Effector memory CD8-positive, alpha-beta T cell (primary cell): ENCODE results near the gene MPZL3.
"Not testable (repeated sequence)": the region's sequence is repeated elsewhere in the genome, so short reads cannot be mapped to it uniquely, and the experiment has no call there.

Source experiments
- ATAC-seq: fragments of 150-1000 bp; cut with Tn5 transposase; replicated peaks from 2 replicates; pipeline ENCODE4 v1.10.0; 2021; ENCODE audit warnings: mild to moderate bottlenecking, moderate library complexity
- DNase-seq, 3 experiments: peaks; one replicate each; pipeline ENCODE4 v3.0.0; 2021
- H3K27ac Mint-ChIP-seq, 2 donors: one replicate each; pipeline ENCODE4 v1.8.0; 2022; ENCODE audit warnings: mild to moderate bottlenecking in 2 of 2, mixed read lengths in 2 of 2, moderate library complexity in 2 of 2
- H3K27me3 Mint-ChIP-seq, 2 donors: one replicate each; pipeline ENCODE4 v1.8.0; 2022; ENCODE audit warnings: mixed read lengths in 2 of 2
- H3K36me3 Mint-ChIP-seq: one replicate; pipeline ENCODE4 v1.8.0; 2022; ENCODE audit warnings: mild to moderate bottlenecking, moderate library complexity, mixed read lengths; ENCODE audit not compliant: insufficient read depth
- H3K4me1 Mint-ChIP-seq, 2 donors: one replicate each; pipeline ENCODE4 v1.8.0; 2022; ENCODE audit warnings: low read depth in 2 of 2, mixed read lengths in 2 of 2
- H3K4me3 Mint-ChIP-seq, 2 donors: one replicate each; pipeline ENCODE4 v1.8.0; 2022; ENCODE audit warnings: mild to moderate bottlenecking in 2 of 2, mixed read lengths in 2 of 2, moderate library complexity in 2 of 2
- H3K9me3 Mint-ChIP-seq, 2 donors: one replicate each; pipeline ENCODE4 v1.8.0; 2022; ENCODE audit warnings: mixed read lengths in 2 of 2

The MPZL3 gene

GRCh38 chr11:118194835-118195627 lies 57.1 kb downstream of the MPZL3 start:
- Mint-ChIP-seq H3K36me3 (peaks cover 57% of the 10 kb centered on the region), H3K9me3 (no peaks in the 10 kb centered on the region), H3K27me3 (peaks cover under 1 to 5% of the 10 kb centered on the region in 2 donors), H3K4me3 (no peak overlapping the region), H3K27ac (peak overlapping the region in 1 of 2 donors; percentile 38), H3K4me1 (peaks cover 9 to 10% of the 10 kb centered on the region in 2 donors)
- DNase-seq, result no peak
- no peak for ATAC-seq

DNA sequence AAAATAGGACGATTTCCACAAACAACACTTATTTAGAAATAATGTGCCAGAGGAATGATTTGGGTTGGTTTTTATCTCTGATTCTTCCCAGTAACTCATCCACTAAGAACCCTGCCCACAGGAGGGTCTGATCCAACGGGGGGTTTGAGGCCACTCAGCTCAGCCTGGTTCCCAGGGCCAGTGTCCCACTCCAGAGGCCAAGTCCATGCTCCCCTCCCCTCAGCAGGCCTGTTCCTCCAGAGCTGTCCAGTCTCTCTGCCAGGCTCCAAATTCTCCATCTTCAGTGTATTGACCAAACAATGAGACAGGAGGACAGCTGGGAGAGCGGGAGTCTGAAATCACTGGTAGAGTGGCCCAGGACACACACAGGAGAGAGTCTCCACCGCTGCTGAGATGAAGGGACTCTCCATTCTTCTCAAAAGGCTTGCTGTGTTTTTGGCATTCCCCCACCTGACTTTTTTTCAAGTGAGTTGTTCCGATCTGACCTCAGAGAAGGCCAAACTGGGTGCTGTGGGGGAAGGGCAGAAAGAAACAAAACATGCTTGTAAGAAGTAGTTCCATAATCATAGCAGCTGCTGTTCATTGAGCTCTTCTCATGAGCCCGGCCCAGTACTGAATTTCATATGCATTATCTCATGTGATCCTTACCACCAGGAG lies 58.1 kb downstream of the MPZL3 start:
- peaks cover 53% of the 10 kb centered on the region for H3K36me3 Mint-ChIP-seq
- peaks cover 5 to 8% of the 10 kb centered on the region in 2 donors for H3K4me1 Mint-ChIP-seq
- ATAC-seq, result no peak
- no peaks in the 10 kb centered on the region for H3K9me3 Mint-ChIP-seq
- H3K4me3 Mint-ChIP-seq, result no peak overlapping the region
- DNase-seq, result no peak
- H3K27ac Mint-ChIP-seq, result no peak overlapping the region
- peaks cover 10 to 15% of the 10 kb centered on the region in 2 donors for H3K27me3 Mint-ChIP-seq

- peaks cover 43% of the 10 kb centered on the region for H3K36me3 Mint-ChIP-seq
- H3K27me3 Mint-ChIP-seq, result peaks cover 10 to 16% of the 10 kb centered on the region in 2 donors
- not testable (repeated sequence) for DNase-seq, ATAC-seq, H3K9me3 Mint-ChIP-seq, H3K4me1 Mint-ChIP-seq, H3K4me3 Mint-ChIP-seq
- H3K27ac Mint-ChIP-seq, result peak overlapping the region in 1 of 2 donors; percentile 17
These were observed 59.3 kb downstream of the MPZL3 start for GRCh38 chr11:118192817-118193216.

GRCh38 chr11:118190942-118191506 lies 61.1 kb downstream of the MPZL3 start:
- peak overlapping the region in 1 of 2 donors; percentile 41 for H3K27ac Mint-ChIP-seq
- H3K36me3 Mint-ChIP-seq, result peaks cover 30% of the 10 kb centered on the region
- H3K4me1 Mint-ChIP-seq, H3K4me3 Mint-ChIP-seq, H3K9me3 Mint-ChIP-seq, DNase-seq, ATAC-seq: not testable (repeated sequence)
- H3K27me3 Mint-ChIP-seq, result peaks cover 22 to 23% of the 10 kb centered on the region in 2 donors

DNA sequence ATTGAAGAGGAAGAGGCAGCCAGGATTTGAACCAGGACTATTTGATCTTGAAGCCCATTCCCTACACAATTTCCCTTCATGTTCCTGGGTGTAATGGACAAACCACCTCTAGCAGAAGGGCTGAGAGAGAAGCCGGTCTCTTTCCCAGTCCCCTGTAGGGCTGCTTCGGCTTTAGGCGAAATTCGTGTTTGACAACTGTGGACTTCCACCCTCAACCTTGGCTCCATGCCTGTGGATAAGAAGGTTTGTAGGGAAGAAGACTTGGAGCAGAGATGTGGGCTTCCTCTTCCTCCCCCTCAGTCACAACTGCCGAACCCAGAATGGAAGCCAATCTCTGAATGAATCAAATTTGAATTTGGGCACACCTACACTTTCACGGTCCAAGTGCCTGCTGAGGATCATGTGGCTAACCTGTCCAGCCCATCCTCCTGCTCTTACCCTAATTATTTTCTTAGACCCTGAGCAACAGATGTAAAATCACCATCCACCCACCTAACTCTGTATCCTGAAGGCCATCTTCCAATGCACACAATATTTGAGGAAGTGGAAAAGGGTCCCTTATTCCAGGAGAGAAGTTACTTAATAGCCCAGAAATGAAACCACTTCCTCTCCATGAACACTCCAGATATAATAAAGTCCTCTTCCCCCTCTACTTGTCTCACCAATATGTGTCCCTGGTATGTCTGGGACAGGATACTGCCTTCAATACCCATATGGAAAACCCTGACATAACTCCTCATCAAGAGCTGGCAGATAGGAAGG lies 65.6 kb downstream of the MPZL3 start:
- Mint-ChIP-seq H3K27me3 (peaks cover 23 to 27% of the 10 kb centered on the region in 2 donors), H3K4me1 (no peaks in the 10 kb centered on the region), H3K27ac (no peak overlapping the region), H3K4me3 (no peak overlapping the region), H3K36me3 (no peaks in the 10 kb centered on the region), H3K9me3 (no peaks in the 10 kb centered on the region)
- no peak for DNase-seq
- no peak for ATAC-seq

- H3K4me3 Mint-ChIP-seq, result no peak overlapping the region
- no peak overlapping the region for H3K27ac Mint-ChIP-seq
- peaks cover 19 to 31% of the 10 kb centered on the region in 2 donors for H3K27me3 Mint-ChIP-seq
- no peaks in the 10 kb centered on the region for H3K9me3 Mint-ChIP-seq
- H3K36me3 Mint-ChIP-seq, result no peaks in the 10 kb centered on the region
- no peak for DNase-seq
- no peaks in the 10 kb centered on the region for H3K4me1 Mint-ChIP-seq
- no peak for ATAC-seq
These were observed 67.2 kb downstream of the MPZL3 start for GRCh38 chr11:118184784-118185579.

DNA sequence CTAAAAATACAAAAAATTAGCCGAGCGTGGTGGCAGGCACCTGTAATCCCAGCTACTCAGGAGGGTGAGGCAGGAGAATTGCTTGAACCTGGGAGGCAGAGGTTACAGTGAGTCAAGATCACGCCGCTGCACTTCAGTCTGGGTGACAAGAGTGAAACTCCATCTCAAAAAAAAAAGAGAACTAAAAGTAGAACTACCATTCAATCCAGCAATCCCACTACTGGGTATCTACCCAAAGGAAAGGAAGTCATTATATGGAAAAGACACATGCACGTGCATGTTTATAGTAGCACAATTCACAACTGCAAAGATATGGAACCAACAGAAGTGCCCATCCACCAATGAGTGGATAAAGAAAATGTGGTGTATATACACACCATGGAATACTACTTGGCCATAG lies 68.5 kb downstream of the MPZL3 start:
- H3K27me3 Mint-ChIP-seq, result peaks cover 13 to 29% of the 10 kb centered on the region in 2 donors
- not testable (repeated sequence) for H3K27ac Mint-ChIP-seq, H3K9me3 Mint-ChIP-seq, H3K4me3 Mint-ChIP-seq, ATAC-seq, H3K4me1 Mint-ChIP-seq, DNase-seq, H3K36me3 Mint-ChIP-seq

DNA sequence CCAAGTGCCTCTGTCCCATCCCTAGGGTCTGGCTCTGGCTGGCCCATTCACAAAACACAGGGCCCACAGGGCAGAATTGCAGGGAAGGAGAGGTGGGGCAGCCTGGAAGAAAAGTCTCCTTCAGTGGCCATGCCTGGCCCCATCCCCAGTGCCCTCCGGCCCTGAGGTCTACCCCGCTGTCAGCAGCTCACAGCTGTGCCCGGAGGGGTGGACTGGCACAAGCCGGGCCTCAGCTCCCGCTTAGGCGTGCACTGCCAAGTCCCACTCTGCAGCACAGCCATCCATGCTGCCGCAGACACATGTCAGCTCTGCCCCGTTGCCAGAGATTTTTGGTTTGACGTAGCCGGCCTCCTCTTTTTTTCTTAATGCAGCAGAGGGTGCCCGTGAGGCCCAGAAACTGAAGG lies 71.9 kb downstream of the MPZL3 start:
- DNase-seq, result no peak
- H3K4me1 Mint-ChIP-seq, result no peaks in the 10 kb centered on the region
- no peak for ATAC-seq
- H3K4me3 Mint-ChIP-seq, result no peak overlapping the region
- H3K27me3 Mint-ChIP-seq, result peaks cover 17 to 35% of the 10 kb centered on the region in 2 donors
- no peak overlapping the region for H3K27ac Mint-ChIP-seq
- no peaks in the 10 kb centered on the region for H3K9me3 Mint-ChIP-seq
- no peaks in the 10 kb centered on the region for H3K36me3 Mint-ChIP-seq

- Mint-ChIP-seq H3K27ac (no peak overlapping the region), H3K4me3 (no peak overlapping the region), H3K27me3 (peaks cover 22 to 53% of the 10 kb centered on the region in 2 donors), H3K36me3 (no peaks in the 10 kb centered on the region), H3K9me3 (no peaks in the 10 kb centered on the region), H3K4me1 (no peaks in the 10 kb centered on the region)
- no peak for ATAC-seq
- no peak for DNase-seq
These were observed 75.4 kb downstream of the MPZL3 start for GRCh38 chr11:118176778-118177134.
